SK-N-SH treated with all-trans-retinoic acid at 6 μM for 48 hours (cell line): Measurements from ENCODE around the gene CXCR5.

Source experiments
- ARNTL ChIP-seq: fragments of 450-650 bp; formaldehyde crosslinking; IDR thresholded peaks from 2 replicates; pipeline ENCODE4 v1.5.0; 2020; ENCODE audit warnings: low read depth, mild to moderate bottlenecking, moderate library complexity, borderline replicate concordance
- ESRRG ChIP-seq: fragments of 250-450 bp; sonication (Bioruptor Pico); IDR thresholded peaks from 2 replicates; pipeline ENCODE4 v1.6.1; 2021; ENCODE audit warnings: mild to moderate bottlenecking
- GLIS3 ChIP-seq: fragments of 250-450 bp; sonication (Bioruptor Pico); IDR thresholded peaks from 2 replicates; pipeline ENCODE4 v1.5.0; 2020; ENCODE audit warnings: mild to moderate bottlenecking, moderate library complexity
- PPARA ChIP-seq: fragments of 250-450 bp; sonication (Bioruptor Pico); IDR thresholded peaks from 2 replicates; pipeline ENCODE4 v1.5.0; 2020; ENCODE audit warnings: mild to moderate bottlenecking, borderline replicate concordance
- TOX ChIP-seq: fragments of 250-450 bp; sonication (Bioruptor Pico); IDR thresholded peaks from 2 replicates; pipeline ENCODE4 v1.8.0; 2021; ENCODE audit warnings: mild to moderate bottlenecking, moderate library complexity, borderline replicate concordance
- ZFP3 ChIP-seq: fragments of 250-450 bp; sonication (Bioruptor Pico); IDR thresholded peaks from 2 replicates; pipeline ENCODE4 v1.5.0; 2020; ENCODE audit warnings: mild to moderate bottlenecking, moderate library complexity
- ZNF565 ChIP-seq: fragments of 450-650 bp; formaldehyde crosslinking; conservative IDR thresholded peaks from 2 replicates; pipeline ENCODE4 v1.5.0; 2020; ENCODE audit warnings: low read depth, mild to moderate bottlenecking, moderate library complexity
- ZNF70 ChIP-seq: fragments of 450-650 bp; formaldehyde crosslinking; IDR thresholded peaks from 2 replicates; pipeline ENCODE4 v1.5.0; 2020; ENCODE audit warnings: mild to moderate bottlenecking, moderate library complexity
- TF ChIP-seq, protein P1 (sequence below): fragments of 250-450 bp; sonication (Bioruptor Pico); IDR thresholded peaks from 2 replicates; pipeline ENCODE4 v1.8.0; 2020; ENCODE audit warnings: mild to moderate bottlenecking, moderate library complexity, borderline replicate concordance

GRCh38 chr11:118929501-118930093 lies 45.9 kb downstream of the CXCR5 start:
- no peak for TF ChIP-seq ARNTL
- TF ChIP-seq, protein P1, sequence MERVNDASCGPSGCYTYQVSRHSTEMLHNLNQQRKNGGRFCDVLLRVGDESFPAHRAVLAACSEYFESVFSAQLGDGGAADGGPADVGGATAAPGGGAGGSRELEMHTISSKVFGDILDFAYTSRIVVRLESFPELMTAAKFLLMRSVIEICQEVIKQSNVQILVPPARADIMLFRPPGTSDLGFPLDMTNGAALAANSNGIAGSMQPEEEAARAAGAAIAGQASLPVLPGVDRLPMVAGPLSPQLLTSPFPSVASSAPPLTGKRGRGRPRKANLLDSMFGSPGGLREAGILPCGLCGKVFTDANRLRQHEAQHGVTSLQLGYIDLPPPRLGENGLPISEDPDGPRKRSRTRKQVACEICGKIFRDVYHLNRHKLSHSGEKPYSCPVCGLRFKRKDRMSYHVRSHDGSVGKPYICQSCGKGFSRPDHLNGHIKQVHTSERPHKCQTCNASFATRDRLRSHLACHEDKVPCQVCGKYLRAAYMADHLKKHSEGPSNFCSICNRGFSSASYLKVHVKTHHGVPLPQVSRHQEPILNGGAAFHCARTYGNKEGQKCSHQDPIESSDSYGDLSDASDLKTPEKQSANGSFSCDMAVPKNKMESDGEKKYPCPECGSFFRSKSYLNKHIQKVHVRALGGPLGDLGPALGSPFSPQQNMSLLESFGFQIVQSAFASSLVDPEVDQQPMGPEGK, result no peak
- no peak for TF ChIP-seq ESRRG
- TF ChIP-seq PPARA (CRISPR knock-in tag), result no peak
- TF ChIP-seq GLIS3 (CRISPR knock-in tag), result no peak
- no peak for TF ChIP-seq TOX (CRISPR knock-in tag)
- peak; percentile 85; the same call in 1 of the 2 replicates for TF ChIP-seq ZFP3 (CRISPR knock-in tag)
- TF ChIP-seq ZNF565 (CRISPR knock-in tag), result no peak
- TF ChIP-seq ZNF70 (CRISPR knock-in tag), result no peak
